Lung microvascular endothelial cell (primary cell): ENCODE results near the gene FAM222B. TPM values are rescaled to one million over a fixed set of nuclear protein-coding genes. Genes with fewer than 3 reads are reported as not detected.
"Not testable (repeated sequence)": the region's sequence is repeated elsewhere in the genome, so short reads cannot be mapped to it uniquely, and the experiment has no call there.

Experiments used
- DNase-seq, 2 donors: peaks; one replicate each; pipeline versions ENCODE4 v3.0.0 to v3.0.0-alpha.2; 2010; ENCODE audit warnings: low read depth in 2 of 2
- total RNA-seq: library from RNA; depleted of rRNA; stranded (reverse); fragments of >200 nt; gene quantifications from 2 replicates; pipeline ENCODE4 v1.2.1, GENCODE V29; 2014

Gene FAM222B, protein sequence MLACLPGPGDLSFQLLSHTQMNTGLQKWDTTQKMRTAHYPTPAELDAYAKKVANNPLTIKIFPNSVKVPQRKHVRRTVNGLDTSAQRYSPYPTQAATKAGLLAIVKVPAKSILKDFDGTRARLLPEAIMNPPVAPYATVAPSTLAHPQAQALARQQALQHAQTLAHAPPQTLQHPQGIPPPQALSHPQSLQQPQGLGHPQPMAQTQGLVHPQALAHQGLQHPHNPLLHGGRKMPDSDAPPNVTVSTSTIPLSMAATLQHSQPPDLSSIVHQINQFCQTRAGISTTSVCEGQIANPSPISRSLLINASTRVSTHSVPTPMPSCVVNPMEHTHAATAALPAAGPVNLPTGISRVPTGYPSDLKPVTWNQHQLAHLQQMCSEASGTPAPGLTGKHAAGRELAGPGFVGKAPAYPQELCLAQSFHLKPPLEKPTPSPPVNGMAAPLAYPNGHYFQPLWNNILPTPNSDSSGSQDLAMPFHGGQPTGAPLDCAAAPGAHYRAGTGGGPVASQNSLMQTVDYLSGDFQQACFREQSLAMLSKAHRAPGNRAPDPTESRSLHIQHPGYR
- total RNA-seq = 4.1 and 6.5 TPM in 2 replicates

DNA sequence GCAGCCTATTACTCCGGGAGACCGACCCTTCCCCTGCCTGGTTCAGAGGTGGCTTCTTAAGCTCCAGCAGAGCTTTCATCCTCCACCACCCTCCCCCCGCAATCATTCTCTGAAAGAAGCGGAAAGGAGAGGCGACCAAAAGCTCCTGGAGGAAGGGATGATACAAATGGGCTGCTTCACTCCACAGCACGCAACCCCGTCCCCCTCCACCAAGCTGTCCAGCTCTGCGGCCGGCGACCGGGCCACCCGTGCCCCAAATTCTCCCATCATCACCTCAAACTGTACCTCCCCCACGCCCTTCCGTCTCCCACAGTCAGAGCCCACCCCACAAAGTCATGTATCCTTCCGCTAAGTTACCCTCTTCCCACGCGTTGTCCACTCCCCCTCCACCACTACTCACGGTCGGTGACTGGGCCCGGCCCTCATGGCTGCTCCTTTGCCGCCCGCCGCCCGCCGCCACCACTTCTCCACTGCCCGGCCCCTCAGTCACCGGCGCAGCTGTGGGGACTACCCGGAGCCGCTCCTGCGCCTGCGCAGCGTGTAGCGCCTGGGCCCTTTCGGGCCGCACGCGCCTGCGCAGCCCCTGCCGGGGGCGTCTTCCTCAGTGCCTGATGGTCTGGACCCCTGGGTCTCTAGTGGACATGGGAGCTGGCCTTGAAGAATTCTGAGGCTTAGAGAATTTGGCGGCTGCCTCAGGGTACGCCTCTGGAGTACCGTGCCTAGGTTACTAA is at the start of gene FAM222B:
TSS of gene FAM222B (minus strand) at position 509 of the 731 bp plus-strand sequence. CDS start 76,123 bp downstream, outside the sequence.
- peak; percentile 86 to 91 for DNase-seq

DNA sequence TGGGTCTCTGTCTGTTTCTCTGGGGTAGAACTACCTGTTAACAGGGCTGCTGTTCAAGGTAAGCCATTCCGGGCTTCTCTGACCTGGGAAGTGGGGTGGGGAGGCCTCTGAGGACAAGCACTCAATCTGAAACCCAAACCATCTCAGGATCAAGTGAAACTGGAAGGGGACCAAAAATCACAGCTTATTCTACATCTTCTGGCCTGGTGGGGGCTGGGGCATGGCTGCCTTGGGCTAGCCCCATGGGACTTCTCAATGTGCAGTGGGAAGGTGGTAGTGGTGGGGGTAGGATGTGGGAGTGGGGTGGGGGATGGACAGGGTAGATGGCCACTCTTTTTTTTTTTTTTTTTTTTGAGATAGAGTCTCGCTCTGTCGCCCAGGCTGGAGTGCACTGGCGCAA is 49.4 kb upstream of the FAM222B start:
- no peak for DNase-seq

DNA sequence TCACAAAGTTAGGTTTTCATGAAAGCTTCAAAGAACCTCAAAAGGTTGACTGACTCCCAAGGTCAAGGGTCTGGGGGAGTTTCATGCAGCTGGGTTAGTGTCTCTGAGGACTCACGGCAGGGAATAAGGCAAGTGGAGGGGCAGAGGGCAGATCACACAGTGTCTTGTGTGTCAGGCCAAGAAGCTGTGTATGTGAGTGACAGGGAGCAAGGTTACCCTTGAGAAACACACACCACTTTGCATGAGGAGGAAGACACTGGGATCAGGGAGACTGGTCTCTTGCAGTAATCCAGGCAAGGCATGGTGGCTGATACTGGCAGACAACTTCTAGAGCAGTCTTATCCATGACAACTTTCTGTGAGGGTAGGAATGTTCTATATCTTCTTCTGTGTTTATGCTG is 48.6 kb upstream of the FAM222B start:
- no peak for DNase-seq

DNA sequence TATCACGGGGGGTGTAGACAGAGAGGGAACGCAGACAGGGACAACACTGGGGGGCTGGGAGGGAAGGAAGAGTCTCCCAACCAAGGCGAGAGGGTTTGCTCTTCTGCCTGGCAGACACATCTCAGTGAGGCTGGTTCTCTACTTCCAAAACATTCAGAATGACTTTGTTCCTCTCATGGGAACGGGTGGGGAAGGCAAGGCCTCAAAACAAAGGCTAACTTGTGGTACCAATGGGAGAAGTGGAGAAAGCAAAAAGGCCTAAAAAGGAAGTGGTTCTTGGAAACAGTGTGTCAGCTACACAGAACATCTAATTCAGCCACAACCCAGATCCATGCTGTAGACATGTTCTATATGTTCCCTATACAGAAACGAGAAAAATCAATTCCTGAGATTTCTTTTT is 47.4 kb upstream of the FAM222B start:
- DNase-seq = peak in 1 of 2 donors; percentile 48

DNA sequence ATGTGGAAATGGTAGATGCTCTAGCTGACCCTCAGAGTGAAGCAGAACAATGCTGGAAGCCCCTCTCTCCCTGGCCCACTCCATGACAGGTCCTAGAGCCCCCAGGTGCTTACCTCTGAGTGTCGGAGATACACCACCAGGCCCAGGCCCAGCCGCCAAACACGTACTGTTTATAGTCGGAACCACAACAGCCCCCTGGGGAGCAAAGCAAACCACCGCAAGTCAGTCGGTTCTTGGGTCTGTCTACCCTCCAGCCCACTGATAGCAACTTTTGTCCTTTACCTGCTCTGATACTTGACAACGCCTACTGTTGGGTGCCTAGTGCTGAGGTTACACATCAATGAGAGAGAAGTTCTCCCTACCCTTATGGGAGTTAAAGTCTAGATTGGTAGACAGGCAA is 46.2 kb upstream of the FAM222B start:
- DNase-seq = no peak

DNA sequence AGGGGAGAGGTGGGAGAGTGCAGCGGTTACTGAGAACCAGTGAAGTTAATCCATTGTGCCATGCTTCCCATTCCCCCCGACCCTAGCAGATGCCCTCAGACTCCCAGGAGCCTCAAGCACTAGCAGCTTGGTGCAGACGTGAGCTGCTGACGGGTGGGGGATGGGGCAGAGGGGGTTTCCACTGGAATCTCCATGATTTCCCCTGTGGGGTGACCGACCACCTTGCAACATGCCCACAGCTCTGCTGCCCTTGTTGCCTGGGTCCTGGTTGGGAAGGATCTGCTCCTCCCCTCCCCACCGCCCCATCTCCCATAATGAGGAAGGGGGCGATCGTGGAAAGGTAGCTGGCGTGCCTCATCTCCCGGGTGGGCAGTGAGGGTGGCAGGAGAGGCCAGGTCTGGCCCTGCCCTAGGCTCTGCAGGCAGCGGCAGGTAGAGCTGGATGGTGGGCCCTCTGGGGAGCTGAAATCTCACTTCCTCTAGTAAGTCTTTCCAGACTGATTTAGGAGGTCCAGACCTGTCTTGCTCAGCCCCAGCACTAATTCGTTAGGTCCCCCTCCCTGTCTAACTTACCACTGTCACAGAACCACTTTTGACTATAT is 45.4 kb upstream of the FAM222B start:
- no peak for DNase-seq

DNA sequence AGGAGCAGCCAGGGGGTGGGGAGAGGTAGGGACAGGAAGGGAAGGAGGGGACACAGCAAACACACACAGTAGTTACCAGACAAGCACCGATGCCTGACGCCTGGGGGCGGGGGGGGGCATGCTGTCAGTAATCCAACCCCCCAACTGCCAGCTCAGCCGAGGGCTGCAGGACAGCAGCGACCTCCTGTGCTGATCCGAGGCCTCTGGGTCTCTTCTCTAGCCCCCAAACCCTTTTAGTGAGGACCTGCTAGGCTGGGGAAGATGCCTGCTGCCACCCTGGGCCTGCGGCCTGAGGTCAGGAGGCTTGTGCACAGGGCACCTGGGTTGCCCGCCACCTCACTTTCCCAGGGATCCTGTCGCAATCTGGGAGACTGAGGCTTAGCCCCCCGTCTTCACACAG is 43.4 kb upstream of the FAM222B start:
- DNase-seq = no peak

DNA sequence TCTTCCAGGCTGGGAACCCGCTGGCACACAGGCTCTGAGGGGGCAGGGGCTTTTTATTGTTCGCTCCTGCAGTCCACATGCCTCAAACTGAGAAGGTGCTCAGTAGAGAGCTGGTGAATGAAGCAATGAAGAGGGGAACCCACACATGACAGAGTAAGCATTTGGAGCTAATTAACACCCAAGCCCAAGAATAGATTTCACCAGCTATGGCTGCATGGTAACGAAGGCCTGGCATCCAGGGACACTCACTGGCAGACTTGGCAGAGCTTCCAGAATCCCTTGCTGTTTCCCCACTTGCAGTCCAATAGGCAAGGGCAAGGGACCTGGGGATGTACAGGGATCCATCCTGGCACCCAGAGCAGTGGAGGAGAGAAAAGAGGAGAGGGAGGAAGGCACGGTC is 42.8 kb upstream of the FAM222B start:
- DNase-seq = no peak

DNA sequence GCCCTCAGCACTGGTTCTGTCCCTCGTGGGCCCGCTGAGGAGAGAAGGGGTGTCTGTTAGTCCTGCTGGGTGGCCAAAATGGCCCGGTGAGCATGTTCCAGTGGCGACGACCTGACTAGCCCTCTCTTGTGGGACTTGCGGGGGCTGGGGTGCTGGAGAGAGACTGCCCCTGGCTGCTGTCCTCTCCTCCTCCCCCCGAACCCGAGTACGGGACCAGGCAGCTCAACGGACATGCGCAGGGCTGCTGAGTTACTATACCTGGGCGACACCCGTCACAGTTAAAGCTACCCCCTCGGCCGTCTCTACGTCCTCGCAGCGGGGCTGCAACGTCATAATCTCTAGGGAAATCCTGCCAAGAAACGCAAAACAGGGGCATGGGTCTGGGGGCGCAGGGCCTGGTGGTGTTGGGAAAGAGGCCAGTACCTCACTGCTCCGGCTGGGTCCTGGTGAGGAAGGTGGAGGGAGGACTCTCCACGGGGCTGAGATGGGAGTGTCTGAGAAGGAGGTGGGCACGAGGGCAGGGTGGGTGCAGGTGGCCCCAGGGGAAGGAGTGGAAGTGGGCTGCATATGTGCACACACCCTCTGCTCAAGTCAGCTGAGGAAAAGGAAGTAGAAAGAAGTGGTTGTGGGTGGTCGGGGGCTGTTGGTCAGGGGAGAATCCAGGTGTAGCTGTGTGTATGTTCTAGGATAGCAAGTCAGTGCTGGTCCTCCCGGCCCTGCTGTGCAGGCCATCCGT is 41.5 kb upstream of the FAM222B start:
- no peak for DNase-seq

DNA sequence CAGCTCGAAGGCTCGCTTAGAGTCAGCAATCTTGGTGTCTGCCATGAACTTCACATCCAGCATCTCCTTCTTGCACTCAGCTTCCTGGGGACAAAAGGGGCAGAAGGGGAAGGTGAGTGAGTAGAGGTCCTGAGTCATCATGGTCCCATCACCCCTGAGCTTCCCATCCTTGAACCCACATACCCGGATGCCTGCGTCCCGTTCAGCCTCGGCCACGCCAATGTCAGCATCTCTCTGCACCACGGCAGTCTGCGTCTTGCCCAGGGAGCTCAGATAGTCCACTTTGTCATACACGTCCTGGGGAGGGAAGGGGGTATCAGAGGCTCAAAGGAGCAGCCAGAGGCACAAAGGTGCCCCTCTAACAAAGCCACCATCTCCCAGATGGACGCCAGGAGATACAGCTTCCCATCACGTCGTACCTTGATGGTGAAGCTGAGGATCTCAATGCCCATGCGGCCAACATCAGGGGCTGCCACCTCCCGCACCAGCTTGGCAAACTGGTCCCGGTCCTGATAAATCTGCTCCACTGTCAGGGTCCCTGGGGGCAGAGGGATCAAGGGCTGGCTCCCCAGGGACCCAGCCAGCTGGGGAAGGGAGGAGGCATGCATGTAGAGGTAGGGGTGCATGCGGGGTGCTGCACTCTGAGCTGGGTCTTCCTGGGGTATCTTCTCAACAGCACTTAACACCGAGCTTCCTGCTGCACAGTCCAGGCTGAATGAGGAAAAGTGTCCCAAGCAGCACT is 39.7 kb upstream of the FAM222B start:
- no peak for DNase-seq

DNA sequence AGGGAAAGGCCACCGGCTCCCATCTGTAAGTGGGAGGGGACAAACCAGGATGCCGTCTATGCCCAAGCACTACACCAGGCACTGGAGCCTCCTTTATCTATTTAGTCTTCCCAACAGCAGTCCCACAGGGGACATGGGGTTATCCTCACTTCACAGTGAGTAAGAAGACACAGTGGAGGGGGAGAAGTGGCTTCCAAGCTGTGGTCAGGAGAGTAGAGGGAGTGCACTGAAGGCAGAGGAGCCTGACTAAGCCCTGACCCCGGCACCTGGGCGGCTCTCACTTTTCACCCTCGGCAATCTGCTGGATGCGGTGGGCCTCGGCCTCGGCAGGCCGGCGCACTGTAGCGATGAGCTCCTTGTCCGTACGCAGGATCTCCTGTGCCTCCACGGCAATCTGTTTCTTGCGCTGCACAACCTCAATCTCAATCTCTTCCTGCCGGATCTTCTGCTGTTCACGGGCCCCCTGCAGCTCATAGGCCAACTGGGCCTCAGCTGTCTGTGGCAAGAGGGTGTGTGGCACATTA is 39.0 kb upstream of the FAM222B start:
- DNase-seq = no peak

DNA sequence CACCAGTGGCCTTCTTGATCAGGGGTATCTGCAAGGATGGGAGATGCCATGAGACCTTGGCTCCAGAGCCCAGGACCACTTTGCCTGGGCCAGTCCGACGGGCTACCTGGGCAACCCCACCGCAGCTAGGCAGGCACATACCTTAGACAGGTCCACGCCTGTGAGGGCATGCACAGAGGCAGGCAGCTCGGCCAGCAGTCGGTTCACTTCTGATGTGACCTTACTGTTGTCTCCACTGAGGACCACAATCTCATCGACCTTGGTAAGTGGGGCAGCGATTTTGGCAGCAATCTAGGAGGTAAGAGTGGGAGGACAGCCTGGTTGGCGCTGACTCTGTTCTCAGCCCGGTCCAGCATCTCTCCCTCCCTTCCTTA is 38.0 kb upstream of the FAM222B start:
- no peak for DNase-seq

DNA sequence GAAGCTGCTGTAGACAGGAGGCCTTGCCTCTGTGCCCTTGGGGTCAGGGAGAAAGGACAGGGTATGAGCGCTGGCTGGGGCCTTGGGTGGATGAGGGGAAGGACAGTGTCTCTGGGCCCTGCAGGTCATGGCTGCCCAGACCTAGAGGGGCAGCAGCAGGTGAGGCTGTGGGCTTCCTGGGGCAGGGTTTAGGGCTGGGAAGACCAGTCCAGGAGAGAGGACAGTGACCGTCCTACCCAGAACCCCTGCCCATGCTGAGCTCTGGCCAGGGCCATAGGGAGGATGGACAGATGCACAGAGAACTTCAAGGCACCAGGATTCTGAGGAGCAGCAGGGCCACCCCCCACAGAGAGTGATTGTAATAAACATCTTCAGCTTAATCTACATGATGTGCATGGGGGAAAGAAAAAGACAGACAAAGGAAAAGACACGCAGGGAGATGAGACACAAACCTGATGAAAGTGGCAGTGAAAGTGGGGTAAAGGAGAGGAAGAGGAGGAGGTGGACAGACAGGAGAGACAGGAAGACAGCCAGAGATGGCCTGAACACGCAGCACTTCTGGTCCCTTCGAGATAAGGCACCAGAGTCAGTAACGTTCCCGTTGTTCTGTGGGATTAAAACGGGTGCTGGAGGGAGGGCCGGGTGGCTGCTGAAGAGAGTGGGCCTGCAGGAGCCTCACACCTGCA is 37.4 kb upstream of the FAM222B start:
- no peak for DNase-seq

DNA sequence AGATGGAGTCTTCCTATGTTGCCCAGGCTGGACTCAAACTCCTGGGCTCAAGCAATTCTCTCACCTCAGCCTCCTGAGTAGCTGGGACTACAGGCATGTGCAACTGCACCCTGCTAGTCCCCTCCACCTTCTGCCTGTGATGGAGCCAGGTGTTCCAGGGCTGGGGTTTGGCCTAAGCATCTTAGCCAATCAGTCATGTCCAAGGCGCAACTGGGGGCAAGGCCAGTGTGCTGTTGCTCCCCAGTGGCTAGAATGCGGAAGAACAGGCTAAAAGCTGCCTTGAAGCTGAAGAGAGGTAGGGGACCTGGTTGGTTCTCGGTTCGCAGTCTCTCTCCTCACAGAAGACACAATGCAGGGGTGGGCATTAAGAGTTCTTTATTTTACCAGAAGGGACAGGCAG is 36.4 kb upstream of the FAM222B start:
- peak; percentile 39 to 46 for DNase-seq

DNA sequence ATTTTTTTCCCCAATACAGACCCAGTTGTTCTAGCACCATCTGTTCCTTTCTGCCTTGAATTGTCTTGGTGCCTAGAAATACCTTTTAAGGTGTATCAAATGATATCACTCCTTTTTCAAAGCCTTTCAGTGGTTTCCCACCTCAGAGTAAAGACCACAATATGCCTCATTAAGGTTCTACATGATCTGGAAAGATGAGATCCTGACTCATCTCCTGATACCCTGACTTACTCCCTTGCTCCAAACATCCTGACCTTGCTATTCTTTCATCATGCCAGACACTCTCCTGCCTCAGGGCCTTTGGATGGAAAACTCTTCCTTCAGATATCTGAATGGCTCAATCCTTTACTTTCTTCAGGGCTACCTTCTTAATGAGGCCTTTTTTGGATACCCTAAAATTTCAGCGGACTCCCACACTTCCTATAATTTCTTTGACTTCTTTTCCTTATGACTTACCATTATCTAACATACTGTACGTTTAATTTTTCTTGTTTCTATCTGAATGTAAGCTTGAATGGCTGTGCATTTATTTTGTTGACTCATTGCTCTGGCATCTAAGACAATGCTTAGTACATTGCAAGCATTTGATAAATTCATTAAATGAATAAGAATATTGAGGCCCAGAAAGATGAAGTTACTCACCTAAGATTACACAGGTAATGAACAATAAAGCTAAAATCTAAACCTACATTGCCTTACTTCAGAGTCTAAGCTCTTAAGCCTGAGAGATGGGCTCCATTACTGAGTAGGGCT is 35.7 kb upstream of the FAM222B start:
- no peak for DNase-seq

DNA sequence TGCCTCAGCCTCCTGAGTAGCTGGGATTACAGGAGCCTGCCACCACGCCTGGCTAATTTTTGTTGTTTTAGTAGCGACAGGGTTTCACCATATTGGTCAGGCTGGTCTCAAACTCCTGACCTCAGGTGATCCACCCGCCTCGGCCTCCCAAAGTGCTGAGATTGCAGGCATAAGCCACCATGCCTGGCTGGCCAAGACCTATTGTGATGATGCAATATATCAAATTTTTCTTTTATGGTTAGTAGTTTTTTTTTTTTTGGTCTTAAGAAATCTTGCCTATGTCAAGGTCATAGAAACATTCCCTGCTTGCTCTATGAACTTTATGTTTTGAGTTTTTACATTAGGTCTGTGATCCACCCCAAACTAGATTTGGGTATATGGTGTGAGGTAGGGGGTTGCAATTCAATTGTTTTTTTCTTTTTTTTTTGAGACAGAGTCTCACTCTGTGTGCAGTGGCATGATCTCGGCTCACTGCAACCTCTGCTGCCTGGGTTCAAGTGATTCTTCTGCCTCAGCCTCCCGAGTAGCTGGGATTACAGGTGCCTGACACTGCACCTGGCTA is 34.6 kb upstream of the FAM222B start:
- not testable (repeated sequence) for DNase-seq

DNA sequence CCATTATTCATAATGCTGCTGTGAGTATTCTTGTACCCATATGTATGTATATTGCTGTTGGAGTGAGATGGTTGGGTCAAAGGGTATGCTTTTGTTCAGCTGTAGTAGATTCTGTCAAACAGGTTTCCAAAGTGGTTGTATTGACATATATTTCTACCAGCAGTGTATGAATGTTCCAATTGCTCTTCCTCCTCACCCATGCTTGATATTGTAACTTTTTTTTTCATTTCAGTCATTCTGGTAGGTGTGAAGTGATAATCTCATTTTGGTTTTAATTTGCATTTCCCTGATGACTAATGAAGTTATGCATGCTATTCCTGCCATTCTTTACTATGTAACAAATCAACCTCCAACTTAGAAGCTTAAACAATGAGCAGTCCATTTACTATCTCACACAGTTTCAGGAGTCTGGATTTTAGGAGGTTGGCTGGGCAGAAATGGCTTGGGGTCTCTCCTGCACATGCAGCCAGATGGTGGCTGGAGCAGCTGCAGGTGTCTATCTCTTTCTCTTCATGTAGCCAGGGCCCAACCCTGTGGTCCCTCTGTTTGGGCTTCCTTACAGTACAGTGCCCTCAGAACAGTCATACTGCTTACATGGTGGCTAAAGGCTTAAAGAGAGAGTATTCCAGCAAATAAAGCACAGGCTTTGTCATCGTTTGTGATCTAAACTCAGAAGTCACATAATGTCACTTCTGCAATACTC is 33.4 kb upstream of the FAM222B start:
- DNase-seq = no peak

DNA sequence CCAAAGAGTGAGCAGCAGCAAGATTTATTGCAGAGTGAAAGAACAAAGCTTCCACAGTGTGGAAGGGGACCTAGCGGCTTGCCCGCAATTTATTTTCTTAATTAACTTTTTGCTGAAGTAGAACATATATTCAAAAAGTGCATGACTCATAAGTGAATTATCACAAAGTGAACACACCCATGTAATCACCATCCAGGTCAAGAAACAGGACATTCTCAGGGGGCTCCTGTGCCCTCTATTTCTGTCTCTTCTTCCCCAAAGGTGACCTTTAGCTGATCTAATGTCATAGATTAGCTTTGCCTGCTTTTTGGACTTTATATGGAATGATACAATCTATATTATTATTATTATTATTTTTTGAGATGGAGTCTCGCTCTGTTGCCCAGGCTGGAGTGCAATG is 32.2 kb upstream of the FAM222B start:
- DNase-seq = no peak
